ENCODE measurements around the gene TBC1D2B. TPM values are rescaled to one million over a fixed set of nuclear protein-coding genes. Genes with fewer than 3 reads are reported as not detected.

Gene TBC1D2B
- polyA plus RNA-seq, 1 donor (not counting 4 experiments of a cell fraction or from before 2014, with no cell fraction given): 27.0 TPM

GRCh38 chr15:78101423-78102105 lies 24.1 kb upstream of the TBC1D2B start:
- dilution Hi-C loops (cut with MboI; ENCODE audit: extremely low pct_ligation_motif_present, low sequenced_read_pairs): no loop called here
- no peak for FAIRE-seq
- H3K36me3 ChIP-seq (ENCODE audit: control insufficient read depth in 2 of 2, extremely low read depth in 1 of 2, insufficient read depth in 2 of 2, low read length in 2 of 2): no peaks in the 10 kb centered on the region

GRCh38 chr15:78100886-78101285 lies 23.4 kb upstream of the TBC1D2B start:
- Histone ChIP-seq H3K9ac (ENCODE audit: control insufficient read depth, extremely low read depth, insufficient read depth, low read length) (no peak overlapping the region), H3K9me1 (ENCODE audit: control insufficient read depth, extremely low read depth, insufficient read depth, low read length) (no peaks in the 10 kb centered on the region), H3K4me3 (ENCODE audit: control insufficient read depth in 2 of 3, extremely low read depth in 1 of 3, insufficient read depth in 2 of 3, low read depth in 1 of 3, low read length in 3 of 3) (no peak overlapping the region), H3K4me2 (ENCODE audit: control insufficient read depth, extremely low read depth, insufficient read depth, low read depth, low read length) (no peak overlapping the region), H2AFZ (ENCODE audit: control insufficient read depth, low read length) (no peak overlapping the region), H3K79me2 (ENCODE audit: control insufficient read depth, insufficient read depth, low read length) (no peaks in the 10 kb centered on the region), H4K20me1 (ENCODE audit: control insufficient read depth, extremely low read depth, insufficient read depth, low read length) (no peaks in the 10 kb centered on the region), H3K27ac (ENCODE audit: control insufficient read depth, insufficient read depth, low read length) (no peak overlapping the region), H3K9me3 (ENCODE audit: control insufficient read depth, low read depth, low read length) (no peaks in the 10 kb centered on the region), H3K4me1 (ENCODE audit: control insufficient read depth, extremely low read depth, insufficient read depth, low read length) (no peaks in the 10 kb centered on the region), H3K36me3 (ENCODE audit: control insufficient read depth in 2 of 2, extremely low read depth in 1 of 2, insufficient read depth in 2 of 2, low read length in 2 of 2) (no peaks in the 10 kb centered on the region), H3K27me3 (ENCODE audit: control insufficient read depth, extremely low read depth, insufficient read depth, low read length) (no peaks in the 10 kb centered on the region)
- FAIRE-seq: no peak
- DNase-seq (ENCODE audit: low read depth, low spot score): no peak
- dilution Hi-C loops (cut with MboI; ENCODE audit: extremely low pct_ligation_motif_present, low sequenced_read_pairs): no loop called here
- TF ChIP-seq EZH2 (IDR thresholded peaks at IDR 0.05; ENCODE audit: low read length) (no peak), CTCF (optimal IDR thresholded peaks at IDR 0.05 in 1 of 3, IDR thresholded peaks at IDR 0.05 in 1 of 3, conservative IDR thresholded peaks at IDR 0.05 in 1 of 3; ENCODE audit: extremely low read depth in 1 of 3, insufficient read depth in 2 of 3, low read length in 3 of 3) (no peak)

More at GRCh38 chr15:78101423-78102105, 24.1 kb upstream of the TBC1D2B start:
- Histone ChIP-seq H3K9me3 (ENCODE audit: control insufficient read depth, low read depth, low read length) (no peaks in the 10 kb centered on the region), H4K20me1 (ENCODE audit: control insufficient read depth, extremely low read depth, insufficient read depth, low read length) (no peaks in the 10 kb centered on the region), H3K9me1 (ENCODE audit: control insufficient read depth, extremely low read depth, insufficient read depth, low read length) (no peaks in the 10 kb centered on the region), H2AFZ (ENCODE audit: control insufficient read depth, low read length) (no peak overlapping the region), H3K9ac (ENCODE audit: control insufficient read depth, extremely low read depth, insufficient read depth, low read length) (no peak overlapping the region), H3K27ac (ENCODE audit: control insufficient read depth, insufficient read depth, low read length) (no peak overlapping the region), H3K27me3 (ENCODE audit: control insufficient read depth, extremely low read depth, insufficient read depth, low read length) (no peaks in the 10 kb centered on the region), H3K79me2 (ENCODE audit: control insufficient read depth, insufficient read depth, low read length) (no peaks in the 10 kb centered on the region), H3K4me3 (ENCODE audit: control insufficient read depth in 2 of 3, extremely low read depth in 1 of 3, insufficient read depth in 2 of 3, low read depth in 1 of 3, low read length in 3 of 3) (no peak overlapping the region), H3K4me1 (ENCODE audit: control insufficient read depth, extremely low read depth, insufficient read depth, low read length) (no peaks in the 10 kb centered on the region), H3K4me2 (ENCODE audit: control insufficient read depth, extremely low read depth, insufficient read depth, low read depth, low read length) (no peak overlapping the region)
- no peak for DNase-seq (ENCODE audit: low read depth, low spot score)
- TF ChIP-seq CTCF (optimal IDR thresholded peaks at IDR 0.05 in 1 of 3, IDR thresholded peaks at IDR 0.05 in 1 of 3, conservative IDR thresholded peaks at IDR 0.05 in 1 of 3; ENCODE audit: extremely low read depth in 1 of 3, insufficient read depth in 2 of 3, low read length in 3 of 3): no peak

Measured in keratinocyte (primary cell).